NCI-H446 (cell line): ENCODE results near the gene DSP.

Source experiments
- DNase-seq, 2 experiments: peaks; one replicate each; lab custom pipeline; 2025; lab: John Stamatoyannopoulos, UW

DSP gene

DNA sequence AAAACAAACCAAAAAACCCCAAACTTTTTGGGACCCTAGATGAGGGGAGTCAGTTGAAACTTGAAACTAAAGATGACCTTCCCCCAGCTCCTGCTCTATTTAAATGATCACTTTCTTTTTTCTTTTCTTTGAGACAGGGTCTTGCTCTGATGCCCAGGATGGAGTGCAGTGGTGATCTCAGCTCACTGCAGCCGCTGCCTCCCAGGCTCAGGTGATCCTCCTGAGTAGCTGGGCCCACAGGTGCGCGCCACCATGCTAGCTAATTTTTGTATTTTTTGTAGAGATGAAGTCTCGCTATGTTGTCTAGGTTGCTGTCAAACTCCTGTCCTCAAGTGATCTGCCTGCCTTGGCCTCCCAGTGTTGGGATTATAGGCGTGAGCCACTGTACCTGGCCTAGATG is 7.3 kb upstream of the DSP start:
- no peak for DNase-seq

DNA sequence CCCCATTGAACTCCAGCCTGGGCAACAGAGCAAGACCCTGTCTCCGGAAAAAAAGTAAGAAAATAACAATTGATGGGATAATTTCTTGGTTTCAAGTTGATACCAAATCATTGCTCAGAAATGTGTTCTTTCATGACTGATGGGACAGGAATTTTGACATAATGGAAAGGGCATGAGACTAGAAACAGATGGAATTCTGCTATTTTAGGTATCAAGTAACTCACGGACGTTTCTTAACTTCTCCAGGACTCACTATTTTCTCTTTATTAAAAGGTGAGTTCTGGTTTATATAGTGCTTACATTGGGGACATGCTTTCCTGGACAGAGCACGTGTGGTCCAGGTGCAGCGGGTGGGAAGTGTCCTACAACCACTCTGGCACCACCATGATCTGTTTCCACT is 6.0 kb upstream of the DSP start:
- DNase-seq: no peak

DNA sequence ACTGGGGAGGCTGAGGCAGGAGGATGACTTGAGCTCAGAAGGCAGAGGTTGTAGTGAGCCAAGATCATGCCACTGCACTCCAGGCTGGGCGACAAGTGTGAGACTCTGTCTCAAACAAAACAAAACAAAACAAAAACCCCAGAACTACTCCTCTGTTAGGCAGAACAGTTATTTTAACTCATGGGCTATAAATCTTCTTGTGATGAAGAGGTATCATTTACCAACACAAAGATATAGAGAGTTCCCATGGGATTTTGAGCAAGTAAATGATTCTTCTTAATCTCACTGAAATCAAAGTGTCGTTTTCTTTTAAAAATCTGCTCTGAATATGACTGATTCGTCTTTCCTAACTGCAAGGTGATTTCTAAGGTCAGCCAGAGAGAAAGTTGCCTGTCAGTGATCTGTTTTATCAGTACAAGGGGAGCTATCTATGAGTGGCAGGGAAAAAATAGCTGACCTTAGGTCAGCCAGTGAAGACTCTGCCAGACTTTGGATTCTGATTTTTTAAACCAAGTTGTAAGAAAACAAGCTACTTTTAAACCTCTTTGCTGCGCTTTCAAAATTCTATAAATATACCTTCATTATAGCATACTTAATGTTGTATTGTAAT is 3.8 kb upstream of the DSP start:
- no peak for DNase-seq

DNA sequence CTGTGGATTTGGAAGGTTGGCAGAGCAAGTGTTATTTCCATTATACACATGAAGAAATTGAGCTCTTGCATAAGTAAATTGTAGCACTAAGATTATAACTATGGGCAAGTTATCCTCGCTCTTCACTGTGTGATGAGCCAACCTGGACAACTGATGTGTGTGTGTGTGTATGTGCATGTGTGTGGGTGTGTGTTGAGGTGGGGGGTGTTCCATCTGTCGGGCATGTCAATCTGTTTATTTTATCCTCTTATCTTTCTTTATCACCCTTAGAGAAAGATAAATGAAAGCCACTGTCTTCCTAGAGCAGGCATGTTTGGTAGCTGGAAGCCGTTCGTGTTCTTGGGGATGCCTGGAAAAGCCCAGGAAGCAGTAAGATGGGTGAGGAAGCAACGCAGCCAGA is 3.0 kb upstream of the DSP start:
- no peak for DNase-seq

DNA sequence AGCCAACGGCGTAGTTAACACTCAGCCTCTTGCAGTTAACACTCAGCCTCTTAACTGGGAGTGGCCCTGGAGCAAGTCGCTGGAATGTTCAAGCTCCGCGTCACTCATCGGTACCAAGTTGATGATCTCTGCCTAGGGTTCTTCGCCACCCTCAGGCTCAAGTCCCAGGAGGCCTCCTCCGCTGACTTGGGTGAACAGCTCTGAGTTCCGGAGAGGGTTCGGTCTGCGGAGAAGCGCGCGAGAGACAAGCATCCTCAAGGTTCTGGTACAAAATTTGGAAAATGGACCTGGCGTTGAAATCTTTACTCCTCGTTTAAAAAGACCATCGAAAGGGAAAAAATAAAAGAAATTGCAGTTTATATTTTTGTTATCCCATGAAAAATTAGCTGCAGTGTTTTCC is 876 bp upstream of the DSP start:
- DNase-seq: no peak

DNA sequence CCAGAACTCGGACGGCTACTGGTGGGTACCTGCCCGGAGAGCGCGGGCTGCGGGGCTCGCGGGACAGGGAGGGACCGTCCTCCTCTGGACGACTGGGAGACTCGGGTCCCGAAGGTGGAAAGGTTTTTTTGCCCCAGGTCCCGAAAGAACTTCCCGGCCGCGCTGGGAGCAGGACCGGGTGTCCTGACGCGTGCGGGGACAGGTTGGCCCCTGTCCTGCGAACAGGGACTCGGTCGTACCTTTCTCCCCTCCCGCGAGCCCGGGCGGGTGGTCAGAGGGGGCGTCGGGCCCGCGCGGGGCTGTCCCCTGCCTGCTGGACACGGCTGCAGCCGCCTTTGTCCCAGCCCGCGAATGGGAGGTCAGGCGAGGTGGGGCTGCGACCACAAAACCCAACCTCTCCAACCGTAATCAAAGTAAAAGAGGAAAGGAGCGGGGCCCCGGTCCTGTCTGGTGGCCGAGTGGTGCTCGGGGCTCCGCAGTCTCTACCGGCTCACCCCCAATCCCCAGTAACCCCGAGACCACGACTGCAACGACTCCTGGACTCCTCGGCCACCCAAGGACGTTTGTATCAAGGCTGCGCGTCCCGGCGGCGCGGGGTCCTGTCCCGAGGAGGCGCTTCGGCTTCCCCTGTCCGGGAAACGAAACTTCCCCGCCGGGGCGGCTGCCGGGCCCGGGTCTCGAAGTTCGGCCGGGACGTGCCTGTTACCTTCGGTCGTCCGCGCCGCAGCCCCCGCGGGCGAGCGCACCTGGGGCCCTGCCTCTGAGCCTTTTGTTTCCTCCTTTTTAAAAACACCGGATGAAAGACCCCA is 798 bp downstream of the DSP start:
- DNase-seq: no peak

DNA sequence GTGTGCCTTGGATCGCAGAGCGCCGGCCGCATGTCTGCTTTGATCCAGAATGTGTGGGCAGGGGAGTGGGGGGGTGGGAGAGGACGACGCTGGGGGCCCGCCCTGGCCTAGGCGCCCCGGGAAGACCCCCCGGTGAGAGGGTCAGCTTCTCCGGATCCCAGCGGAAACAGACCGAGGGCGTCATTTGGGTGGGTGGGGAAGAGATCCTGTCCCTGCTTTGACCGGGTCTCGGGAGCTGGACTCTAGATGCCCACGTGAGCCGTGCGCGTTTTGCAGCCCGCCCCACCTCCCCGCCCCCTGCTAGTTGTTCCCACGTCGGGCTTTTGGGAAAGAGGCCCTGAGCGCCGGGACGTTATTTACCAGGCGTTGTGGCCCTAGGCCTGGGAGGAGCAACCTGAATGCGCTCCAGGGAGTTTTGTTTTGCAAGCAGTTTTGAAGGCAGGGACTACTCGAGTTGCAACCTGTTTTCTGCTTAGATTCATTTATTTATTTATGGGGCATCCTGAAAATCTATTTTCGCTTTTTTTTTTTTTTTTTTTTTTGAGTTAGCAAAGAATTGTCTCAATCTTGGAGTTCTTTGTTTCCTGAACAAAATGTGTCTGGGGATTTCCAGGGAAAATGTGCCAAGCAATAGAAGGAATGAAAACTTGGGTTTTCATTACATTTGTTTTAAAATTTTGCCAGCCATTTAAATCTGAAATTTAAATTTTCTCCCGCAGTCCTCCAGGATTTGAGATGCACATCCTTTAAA is 1.6 kb downstream of the DSP start:
- DNase-seq: no peak

DNA sequence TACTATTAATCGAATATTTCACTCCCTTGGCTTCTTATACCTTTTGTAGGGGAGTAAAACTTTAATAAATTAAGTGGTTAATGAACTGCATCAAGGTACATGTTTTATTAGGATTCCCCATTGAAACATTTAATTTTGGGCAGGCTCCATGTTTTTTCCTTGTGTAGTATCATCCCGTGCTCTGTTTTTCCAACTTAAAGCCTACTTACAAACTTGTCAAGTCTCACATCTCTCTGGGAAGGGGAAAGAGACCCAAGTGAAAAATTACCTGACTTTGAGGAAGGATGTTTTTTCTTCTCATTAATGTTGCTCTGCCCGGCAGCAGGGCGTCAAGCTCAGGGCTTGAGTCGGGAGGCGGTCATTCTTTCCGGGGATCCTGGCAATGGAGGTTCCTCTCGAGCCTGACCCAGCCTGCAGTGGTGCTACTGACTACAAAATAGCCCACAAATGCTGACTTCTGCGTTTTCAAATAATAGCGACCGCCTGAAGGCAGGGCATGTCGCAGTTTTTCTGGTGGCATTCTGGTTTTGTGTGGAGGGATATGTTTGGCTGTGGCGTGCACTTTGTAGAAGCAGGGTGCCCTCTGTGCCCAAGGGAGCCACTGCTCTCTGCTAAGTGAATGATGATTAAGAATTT is 2.4 kb downstream of the DSP start:
- DNase-seq: no peak

DNA sequence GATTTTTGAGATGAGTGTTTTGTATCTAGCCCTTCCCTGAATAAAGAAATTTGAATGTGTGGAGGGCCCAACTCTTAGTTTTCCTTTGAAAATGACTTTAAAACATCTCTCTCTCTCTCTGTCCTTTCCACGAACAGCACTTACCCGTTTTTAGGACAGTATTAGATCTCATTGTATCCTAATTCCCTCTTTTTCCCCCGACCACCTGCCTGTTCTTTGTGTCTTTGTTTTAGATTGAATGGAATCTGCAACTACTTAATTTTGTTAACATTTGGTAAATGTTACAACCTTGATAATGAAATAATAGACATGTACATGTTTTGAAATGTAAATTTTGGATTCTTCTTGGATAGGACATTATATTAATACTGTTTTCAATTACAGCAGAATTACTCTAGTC is 3.1 kb downstream of the DSP start:
- no peak for DNase-seq

DNA sequence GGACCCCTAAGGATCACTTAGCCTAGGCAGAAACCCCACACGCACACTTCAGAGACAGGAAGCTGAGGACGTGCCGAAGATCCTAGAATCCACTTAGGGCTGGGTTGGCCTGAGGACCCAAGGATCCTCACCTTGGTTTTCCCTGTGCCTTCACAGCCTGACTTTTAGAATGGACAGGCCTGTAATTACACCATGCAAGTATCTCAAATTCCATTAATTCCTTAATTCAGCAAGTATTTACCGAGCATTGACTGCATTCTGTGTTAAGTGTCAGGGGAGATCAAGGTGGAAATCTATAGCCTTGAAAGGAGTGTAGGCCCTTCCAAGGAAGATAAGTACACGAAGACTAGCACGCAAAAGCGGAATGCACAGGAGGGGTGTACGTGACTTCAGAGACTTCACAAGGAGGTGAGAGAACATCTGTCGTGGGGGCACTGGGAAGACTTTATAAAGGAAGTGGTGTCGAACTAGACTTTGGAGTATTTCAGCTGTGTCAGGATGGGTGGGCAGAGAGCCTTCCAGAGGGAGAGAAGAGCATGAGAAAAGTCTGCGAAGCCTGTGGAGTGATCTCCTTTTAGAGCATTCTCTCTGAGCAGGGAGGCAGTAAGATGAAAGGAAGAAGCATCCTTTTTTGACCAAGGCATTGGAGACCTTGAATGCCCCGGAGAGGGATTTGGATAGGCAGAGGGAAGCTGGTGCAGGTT is 4.0 kb downstream of the DSP start:
- DNase-seq: no peak

DNA sequence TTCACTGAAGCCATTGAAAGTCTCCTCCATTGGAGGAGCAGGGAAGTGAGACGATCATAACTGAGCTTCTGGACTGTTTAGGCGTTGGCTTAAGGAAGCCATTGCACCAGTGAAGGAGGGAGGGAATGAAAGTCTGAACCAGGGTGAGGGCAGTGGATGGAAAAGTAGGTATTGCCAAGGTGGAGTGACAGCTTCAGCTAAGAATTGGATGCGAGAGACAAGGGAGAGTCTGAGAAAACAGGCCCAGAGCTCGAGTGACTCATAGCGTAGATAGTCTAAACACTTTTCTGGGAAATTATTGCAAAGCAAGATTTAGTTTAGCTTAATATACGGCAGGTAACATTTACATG is 4.5 kb downstream of the DSP start:
- no peak for DNase-seq

DNA sequence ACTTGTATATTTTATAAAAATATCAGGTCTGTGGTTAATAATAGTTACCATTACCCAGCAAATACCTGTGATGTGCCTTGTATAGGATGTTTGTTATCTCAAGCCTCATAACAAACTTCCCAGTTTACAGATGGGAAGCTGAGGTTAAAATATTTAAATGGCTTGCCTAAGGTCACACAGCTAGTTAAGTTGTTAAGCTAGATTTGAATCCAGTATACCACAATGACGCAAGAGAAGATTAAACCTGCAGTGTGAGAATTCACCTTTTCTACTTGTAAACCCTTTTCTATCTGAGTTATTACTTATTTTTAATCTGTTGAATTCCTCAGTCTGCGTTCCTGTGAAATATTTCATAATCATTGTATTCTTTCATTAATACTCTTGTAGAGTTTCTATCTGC is 4.9 kb downstream of the DSP start:
- no peak for DNase-seq

DNA sequence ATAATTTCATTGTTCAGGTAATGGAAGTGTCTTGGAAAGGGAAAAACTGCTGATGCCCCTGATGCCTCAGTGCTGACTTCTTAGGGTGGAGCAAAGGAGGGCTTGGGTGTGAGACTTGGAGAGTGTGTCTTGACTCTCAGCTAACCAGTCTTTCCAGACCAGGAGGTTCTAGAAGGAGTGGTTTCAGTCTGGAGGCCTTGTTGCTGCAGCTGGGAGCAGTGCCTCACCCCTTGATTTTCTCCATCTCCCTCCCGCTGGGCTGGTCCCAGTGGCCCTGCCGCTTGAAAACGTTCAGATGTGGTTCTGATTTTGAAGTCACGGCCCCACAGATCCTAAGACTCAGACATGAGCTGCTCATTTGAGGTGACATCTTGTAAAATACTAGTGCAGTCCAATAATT is 5.4 kb downstream of the DSP start:
- no peak for DNase-seq

DNA sequence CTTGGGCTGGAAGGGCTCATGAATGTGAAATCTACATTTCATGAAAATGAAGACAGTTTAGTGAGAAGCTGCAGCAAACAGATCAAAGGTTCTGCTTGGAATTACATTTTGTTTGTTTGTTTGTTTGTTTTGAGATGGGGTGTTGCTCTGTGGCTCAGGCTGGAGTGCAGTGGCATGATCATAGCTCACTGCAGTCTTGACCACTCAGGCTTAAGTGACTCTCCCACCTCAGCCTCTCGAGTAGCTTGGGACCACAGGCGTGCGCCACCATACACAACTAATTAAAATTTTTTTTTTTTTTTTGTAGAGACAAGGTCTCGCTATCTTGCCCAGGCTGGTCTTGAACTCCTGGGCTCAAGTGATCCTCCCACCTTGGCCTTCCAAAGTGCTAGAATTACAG is 5.8 kb downstream of the DSP start:
- DNase-seq: no peak

DNA sequence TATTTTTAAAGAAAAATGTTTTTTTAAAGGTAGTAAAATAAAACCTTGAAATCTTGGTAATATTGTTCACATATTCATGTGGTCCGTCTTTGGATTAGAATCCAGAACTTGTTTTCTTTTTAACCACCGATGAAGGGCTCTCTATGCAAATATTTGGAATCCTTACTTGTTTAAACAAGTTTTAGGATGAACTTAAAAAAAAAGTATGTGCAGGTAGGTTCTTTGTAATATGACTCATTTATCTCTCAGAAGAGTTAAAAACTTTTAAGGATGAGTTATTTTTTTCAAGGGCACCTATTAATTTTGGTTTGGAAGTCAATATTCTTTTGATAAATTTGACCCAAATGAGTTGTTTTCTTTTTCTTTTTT is 8.9 kb downstream of the DSP start:
- no peak for DNase-seq

DNA sequence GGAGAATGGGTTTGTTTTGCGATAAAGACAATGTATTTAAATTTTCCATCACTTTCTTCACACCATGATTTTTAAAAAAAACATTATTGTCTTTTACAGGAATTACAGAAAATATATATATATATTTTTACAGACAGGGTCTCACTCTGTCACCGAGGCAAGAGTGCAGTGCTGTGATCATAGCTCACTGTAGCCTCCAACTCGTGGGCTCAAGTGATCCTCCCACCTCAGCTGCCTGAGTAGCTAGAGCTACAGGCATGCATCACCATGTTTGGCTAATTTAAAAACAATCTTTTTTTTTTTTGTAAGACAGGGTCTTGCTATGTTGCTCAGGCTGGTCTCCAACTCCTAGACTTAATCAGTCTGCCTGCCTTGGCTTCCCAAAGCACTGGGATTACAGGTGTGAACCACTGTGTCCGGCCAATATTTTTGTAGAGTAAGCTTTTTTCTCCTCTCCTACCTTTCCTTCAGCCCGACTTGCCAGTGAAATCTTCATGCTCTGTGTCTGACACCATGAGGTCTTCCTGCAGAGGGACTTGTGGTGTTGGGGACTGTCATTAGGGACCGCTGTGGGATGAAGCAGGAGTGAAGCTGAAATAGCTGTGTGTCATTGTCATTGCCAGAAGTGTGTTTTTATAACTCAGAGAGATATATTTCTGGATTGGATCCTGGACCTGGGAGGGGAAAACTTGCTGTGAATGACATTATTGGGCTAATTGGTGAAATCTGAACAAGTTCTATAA is 13.2 kb downstream of the DSP start:
- DNase-seq: no peak

DNA sequence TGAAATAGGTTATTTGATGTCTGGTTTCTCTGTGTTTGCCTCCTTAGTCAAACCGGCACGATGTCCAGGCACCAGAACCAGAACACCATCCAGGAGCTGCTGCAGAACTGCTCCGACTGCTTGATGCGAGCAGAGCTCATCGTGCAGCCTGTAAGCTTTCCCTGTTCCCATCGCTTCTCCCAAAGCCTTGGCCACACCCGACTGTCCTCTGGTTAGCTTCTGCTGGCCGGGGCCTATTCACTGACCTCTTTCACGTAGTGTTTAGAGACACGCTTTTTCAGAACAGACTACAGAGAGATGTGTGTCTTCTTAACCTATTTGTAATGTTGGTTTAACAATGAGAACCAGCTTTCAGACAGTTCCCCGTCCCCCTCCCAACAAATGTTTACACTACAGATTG is 14.2 kb downstream of the DSP start:
- DNase-seq: no peak

DNA sequence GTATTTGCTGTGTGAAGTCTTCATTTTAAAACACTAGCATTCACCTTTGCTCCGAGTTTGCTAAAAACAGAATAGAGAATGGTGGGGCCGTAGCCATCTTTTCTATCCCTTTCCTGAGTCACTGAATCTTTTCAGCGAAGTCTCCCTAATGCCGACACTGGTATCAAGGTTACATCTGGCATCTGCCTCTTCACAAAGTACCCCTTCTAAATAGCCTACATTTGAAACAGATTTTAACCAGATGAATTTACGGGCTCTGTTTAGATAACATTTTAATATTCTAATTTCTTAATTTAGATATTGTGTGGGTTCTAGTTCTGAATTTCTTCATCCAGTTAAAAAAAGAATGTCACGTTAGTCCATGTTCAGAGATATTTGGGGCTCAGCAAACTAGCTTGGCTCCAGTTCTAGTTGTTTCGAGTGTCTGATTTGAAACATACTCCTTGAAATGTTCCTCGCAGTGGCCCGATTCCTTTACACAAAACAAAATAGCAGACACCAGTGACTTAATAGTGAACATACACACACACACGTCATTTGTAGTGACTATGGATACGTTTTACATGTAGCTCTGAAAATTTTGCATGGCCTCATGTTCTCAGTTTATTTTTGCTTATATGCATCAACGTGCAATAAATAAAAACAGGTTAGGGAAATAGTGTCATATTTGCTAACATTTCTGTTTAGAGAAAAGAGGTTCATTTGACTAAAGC is 15.1 kb downstream of the DSP start:
- no peak for DNase-seq

DNA sequence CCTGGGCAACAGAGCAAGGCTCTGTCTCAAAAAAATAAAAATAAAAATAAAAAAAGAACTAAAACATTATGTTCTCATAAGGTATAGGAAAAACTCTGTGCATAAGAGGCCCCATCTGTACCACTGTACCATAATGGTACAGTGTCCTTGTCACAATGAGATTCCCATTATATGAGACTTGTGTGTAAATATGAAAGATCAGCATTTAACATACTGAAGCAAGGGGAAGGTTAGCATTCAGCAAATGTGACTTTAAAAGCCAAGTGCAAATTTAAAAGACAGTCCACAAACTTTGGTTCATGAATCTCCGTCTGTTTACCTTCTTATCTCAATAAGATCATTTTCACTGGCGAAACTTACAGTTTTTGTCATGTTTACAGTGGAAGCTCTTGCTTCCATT is 16.2 kb downstream of the DSP start:
- no peak for DNase-seq

DNA sequence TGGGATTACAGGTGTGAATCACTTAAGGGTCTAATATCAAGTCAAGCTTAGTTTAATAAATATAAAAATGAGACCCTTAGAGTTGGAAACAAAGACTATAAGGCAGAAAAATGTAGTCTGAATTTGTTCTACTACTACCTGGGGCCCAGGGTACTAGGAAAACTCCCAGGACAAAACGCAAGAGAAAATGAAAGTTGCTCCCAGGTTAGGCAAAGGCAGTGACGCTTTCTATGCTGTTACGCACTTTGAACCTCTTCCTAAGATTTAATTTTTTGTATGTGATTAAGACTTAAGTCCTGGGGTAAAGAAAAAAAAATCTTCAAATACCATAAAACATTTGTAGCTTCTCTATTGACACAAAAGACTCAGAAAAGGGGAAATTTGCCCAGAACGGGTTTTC is 17.3 kb downstream of the DSP start:
- no peak for DNase-seq

DNA sequence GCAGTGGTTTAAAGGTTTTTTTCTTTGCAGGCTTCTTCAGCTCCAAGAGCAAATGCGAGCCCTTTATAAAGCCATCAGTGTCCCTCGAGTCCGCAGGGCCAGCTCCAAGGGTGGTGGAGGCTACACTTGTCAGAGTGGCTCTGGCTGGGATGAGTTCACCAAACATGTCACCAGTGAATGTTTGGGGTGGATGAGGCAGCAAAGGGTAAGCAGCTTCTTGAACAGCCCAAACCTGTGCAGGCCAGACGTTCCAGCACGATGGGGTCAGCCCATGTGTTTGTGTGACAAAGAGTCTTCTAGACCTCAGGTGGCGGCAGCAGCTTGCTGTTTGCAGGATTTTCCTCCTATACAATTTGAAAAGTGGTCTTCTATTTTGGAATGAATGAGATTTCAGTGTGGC is 17.7 kb downstream of the DSP start:
- no peak for DNase-seq
